ENCODE data around the gene MEF2D.

The MEF2D gene

DNA sequence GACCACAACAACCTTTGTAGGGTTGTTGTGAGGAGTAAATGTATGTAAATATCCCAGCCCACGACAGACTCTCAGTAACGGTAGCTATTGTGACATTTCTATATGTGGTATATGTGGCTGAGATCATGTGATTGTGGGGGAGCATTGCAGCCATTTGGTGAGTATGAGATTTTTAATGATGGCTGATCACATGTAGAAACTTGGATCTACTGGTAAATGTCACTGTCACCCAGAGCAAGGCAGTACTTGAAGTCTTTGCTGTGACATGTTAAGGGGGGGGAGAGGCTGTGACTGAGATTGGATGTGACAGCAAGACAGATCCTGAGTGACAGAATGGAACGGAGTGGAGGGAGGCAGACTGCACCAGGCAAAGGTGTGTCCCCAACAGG, 23.9 kb upstream of the MEF2D start:
- Histone ChIP-seq H3K9me3 (ENCODE audit: severe bottlenecking) (no peaks in the 10 kb centered on the region), H3K36me3 (peaks cover 29% of the 10 kb centered on the region), H3K27me3 (ENCODE audit: insufficient read depth, low read depth, severe bottlenecking) (no peaks in the 10 kb centered on the region), H3K27ac (no peak overlapping the region), H3K4me3 (ENCODE audit: low read depth, low read length) (no peak overlapping the region)
- no peak for TF ChIP-seq CTCF (IDR thresholded peaks at IDR 0.05; ENCODE audit: low read depth, low read length)
- peak; percentile 75 for DNase-seq

DNA sequence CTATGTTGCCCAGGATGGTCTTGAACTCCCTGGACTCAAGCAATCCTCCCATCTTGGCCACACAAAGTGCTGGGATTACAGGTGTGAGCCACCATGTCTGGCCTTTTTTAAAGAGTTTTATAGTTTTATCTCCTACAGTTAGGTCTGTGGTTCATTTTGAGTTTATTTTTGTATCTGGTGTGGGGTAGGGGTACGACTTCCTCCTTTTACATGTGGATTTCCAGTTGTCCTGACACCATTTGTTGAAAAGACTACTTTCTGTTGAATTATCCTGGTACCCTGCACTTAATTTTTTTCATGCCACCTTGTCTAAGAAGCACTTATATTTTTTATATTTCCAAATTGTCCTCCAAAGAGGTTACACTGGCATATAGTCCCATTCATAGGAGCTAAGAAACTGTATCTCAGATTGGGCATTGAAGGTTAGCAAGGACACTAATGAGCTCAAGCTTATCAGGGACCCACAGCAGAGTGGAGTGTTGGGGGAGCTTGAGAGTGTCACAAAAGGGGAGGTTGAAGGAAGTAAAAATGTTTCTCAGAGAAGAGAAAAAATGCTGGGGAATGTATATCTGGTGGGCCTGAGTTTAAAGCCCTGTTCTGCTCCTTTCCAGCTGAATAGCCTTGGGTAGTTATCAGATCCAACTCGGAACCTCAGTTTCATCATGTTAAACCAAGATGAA, 23.4 kb upstream of the MEF2D start:
- no peaks in the 10 kb centered on the region for H3K9me3 ChIP-seq (ENCODE audit: severe bottlenecking)
- H3K4me3 ChIP-seq (ENCODE audit: low read depth, low read length), result no peak overlapping the region
- no peak for DNase-seq
- no peak overlapping the region for H3K27ac ChIP-seq
- H3K36me3 ChIP-seq, result peaks cover 24% of the 10 kb centered on the region
- TF ChIP-seq CTCF (IDR thresholded peaks at IDR 0.05; ENCODE audit: low read depth, low read length), result no peak
- H3K27me3 ChIP-seq (ENCODE audit: insufficient read depth, low read depth, severe bottlenecking), result no peaks in the 10 kb centered on the region

GRCh38 chr1:156522443-156522970, 21.9 kb upstream of the MEF2D start:
- no peaks in the 10 kb centered on the region for H3K9me3 ChIP-seq (ENCODE audit: severe bottlenecking)
- H3K27me3 ChIP-seq (ENCODE audit: insufficient read depth, low read depth, severe bottlenecking), result no peaks in the 10 kb centered on the region
- no peak for DNase-seq
- H3K4me3 ChIP-seq (ENCODE audit: low read depth, low read length), result no peak overlapping the region
- TF ChIP-seq CTCF (IDR thresholded peaks at IDR 0.05; ENCODE audit: low read depth, low read length), result no peak
- H3K27ac ChIP-seq, result no peak overlapping the region
- H3K36me3 ChIP-seq, result peaks cover 16% of the 10 kb centered on the region

GRCh38 chr1:156517748-156518147, 17.2 kb upstream of the MEF2D start:
- TF ChIP-seq CTCF (IDR thresholded peaks at IDR 0.05; ENCODE audit: low read depth, low read length), result no peak
- Histone ChIP-seq H3K27ac (no peak overlapping the region), H3K36me3 (no peaks in the 10 kb centered on the region), H3K4me3 (ENCODE audit: low read depth, low read length) (no peak overlapping the region), H3K27me3 (ENCODE audit: insufficient read depth, low read depth, severe bottlenecking) (no peaks in the 10 kb centered on the region), H3K9me3 (ENCODE audit: severe bottlenecking) (peaks cover 4% of the 10 kb centered on the region)
- DNase-seq, result no peak

GRCh38 chr1:156516821-156517220, 16.2 kb upstream of the MEF2D start:
- Histone ChIP-seq H3K36me3 (no peaks in the 10 kb centered on the region), H3K27ac (peak overlapping the region; percentile 65), H3K9me3 (ENCODE audit: severe bottlenecking) (peaks cover 4% of the 10 kb centered on the region), H3K4me3 (ENCODE audit: low read depth, low read length) (no peak overlapping the region), H3K27me3 (ENCODE audit: insufficient read depth, low read depth, severe bottlenecking) (no peaks in the 10 kb centered on the region)
- peak; percentile 86 for DNase-seq
- peak; percentile 13; the same call in 1 of the 2 replicates for TF ChIP-seq CTCF (IDR thresholded peaks at IDR 0.05; ENCODE audit: low read depth, low read length)

- no peaks in the 10 kb centered on the region for H3K27me3 ChIP-seq (ENCODE audit: insufficient read depth, low read depth, severe bottlenecking)
- peak overlapping the region; percentile 65 for H3K27ac ChIP-seq
- TF ChIP-seq CTCF (IDR thresholded peaks at IDR 0.05; ENCODE audit: low read depth, low read length), result no peak
- H3K4me3 ChIP-seq (ENCODE audit: low read depth, low read length), result no peak overlapping the region
- DNase-seq, result no peak
- H3K36me3 ChIP-seq, result no peaks in the 10 kb centered on the region
- H3K9me3 ChIP-seq (ENCODE audit: severe bottlenecking), result peaks cover 4% of the 10 kb centered on the region
These were observed 15.4 kb upstream of the MEF2D start for GRCh38 chr1:156515956-156516355.

Measured in WERI-Rb-1 (cell line).